Measurements from ENCODE around the gene CAPZB.

Gene CAPZB

DNA sequence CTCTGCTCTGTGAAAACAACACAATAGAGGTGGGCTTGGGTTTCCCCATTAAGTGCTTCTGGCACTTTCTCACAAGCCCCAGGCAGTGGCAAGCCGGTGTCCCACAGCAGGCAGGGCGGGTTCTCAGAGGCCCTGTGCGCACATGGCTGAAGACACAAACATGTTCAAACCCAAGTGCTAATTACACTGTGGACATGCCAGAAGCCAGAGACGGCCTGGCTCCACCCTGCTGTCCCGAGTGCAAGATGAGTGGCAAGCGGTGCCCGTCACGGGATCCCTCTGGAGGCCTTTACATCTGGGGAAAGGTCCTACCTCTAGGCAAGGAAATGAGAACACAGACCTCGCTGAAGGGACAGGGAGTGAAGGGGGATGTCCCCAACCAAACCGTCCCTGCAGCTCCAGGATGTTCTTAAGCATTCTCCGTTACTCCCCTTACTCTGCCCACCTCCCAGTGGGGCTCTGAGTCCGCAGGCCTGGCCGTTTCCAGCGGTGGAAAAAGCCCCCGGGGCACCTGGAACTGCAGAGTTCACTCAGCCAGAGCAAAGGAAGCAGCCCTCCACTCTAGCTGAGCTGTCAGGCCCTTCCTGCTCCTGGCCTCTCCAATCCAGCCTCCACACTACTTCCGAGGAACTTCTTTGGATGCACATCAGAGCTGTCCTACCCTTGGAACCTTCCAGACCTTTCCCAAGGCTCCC lies 115.8 kb downstream of the CAPZB start:
- TF ChIP-seq GATA3 (IDR thresholded peaks at IDR 0.05; ENCODE audit: low read depth, low read length) (no peak), GATA2 (IDR thresholded peaks at IDR 0.05; ENCODE audit: low read depth, low read length) (no peak)

DNA sequence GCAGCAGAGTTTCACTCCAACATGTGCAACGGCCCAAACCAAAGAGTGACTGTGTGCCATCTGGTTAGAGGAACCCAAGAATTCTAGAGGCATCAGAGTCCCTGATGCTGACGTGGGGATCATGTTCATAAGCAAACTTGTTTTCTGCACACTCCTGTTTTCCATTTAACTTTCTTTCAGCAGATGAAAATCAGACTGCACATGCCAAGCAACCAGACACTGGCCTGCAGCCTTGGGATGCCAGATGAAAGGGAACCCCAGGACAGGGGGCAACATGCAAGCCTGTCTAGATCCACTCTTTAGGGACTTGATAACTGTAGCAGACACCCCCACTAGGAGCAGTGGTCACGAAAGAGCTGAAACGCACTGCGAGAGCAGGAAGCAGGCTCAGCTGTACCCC lies 116.4 kb downstream of the CAPZB start:
- TF ChIP-seq GATA2 (IDR thresholded peaks at IDR 0.05; ENCODE audit: low read depth, low read length), result no peak
- no peak for TF ChIP-seq GATA3 (IDR thresholded peaks at IDR 0.05; ENCODE audit: low read depth, low read length)

DNA sequence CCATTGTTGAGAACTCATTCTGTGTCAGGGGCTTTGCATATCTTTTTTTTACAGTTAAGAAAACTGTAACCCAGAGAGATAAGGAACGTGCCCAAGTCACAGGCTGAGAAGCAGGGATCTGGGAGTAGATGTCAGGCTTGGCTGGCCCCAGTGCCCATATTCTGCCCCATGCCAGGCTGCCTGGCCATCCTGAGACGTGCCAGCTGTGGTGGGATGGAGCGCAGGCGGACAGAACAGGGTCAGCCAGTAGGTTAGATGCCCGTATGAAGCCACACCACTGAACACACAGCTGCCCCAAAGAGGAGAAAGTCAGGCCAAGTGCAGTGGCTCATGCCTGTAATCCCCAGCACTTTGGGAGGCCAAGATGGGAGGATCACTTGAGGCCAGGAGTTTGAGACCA lies 117.3 kb downstream of the CAPZB start:
- TF ChIP-seq GATA3 (IDR thresholded peaks at IDR 0.05; ENCODE audit: low read depth, low read length) (no peak), GATA2 (IDR thresholded peaks at IDR 0.05; ENCODE audit: low read depth, low read length) (no peak)

DNA sequence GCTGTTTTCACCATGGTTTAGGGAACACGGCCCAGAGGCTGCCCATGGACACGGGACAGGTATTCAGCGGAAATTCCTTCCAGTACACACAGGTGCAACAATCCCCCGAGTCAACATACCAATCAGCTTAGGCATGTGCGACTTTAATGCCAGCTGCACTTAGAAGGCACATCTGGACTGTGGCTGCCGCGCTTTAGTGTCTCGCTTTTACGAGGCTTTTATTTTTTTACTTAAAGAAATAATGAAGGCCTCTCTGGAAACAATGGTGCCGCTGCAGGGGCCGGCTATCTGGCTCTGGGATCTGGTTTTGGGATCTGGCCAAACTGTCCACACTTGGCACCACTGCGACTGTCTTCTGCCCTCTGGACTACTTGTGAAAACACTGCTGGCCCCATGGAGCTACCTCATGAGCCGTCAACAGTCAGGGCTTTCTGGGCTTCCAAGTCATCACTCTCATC lies 117.7 kb downstream of the CAPZB start:
- TF ChIP-seq GATA2 (IDR thresholded peaks at IDR 0.05; ENCODE audit: low read depth, low read length) (peak; percentile 68), GATA3 (IDR thresholded peaks at IDR 0.05; ENCODE audit: low read depth, low read length) (no peak)

DNA sequence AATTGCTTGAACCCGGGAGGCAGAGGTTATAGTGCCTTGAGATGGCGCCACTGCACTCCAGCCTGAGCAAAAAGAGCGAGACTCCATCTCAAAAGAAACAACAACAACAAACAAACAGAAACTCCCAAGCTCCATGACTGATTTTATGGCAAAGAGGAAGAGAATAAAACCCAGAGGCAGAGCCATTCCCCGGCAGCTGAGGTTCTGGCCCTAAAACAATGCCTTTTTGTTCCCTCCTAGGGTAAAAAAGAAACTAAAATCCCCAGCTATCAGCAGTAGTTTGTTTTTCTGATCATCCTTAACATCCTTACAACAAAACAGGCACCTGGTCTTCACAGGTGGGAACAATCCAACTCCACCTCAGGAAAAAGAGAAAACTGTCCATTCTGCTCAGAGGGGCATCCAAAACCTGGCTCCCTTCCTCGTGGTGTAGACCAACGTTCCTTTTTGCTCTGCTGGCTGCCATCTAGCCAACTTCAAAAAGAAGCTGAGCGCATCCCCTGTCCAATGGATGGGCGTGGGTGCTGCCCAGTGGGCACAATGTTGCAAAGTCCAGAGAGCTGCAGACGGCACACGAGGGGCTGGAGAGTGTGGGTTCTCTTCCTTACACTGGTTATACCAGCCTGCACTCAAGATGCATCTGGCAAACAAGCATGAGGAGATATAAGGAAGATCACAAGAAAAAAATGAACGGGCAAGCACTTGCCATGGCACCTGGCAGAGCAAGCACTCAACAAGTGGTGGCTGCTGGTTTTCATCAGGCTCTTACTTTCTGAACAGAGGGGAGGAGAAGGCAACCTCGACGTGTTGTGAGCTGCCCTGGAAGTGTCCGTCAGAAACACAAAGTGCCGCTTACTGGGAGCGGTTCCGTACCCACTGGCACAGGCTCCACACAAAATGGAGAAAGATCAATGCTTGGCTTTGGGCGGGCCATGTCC lies 118.5 kb downstream of the CAPZB start:
- no peak for TF ChIP-seq GATA3 (IDR thresholded peaks at IDR 0.05; ENCODE audit: low read depth, low read length)
- TF ChIP-seq GATA2 (IDR thresholded peaks at IDR 0.05; ENCODE audit: low read depth, low read length), result no peak

DNA sequence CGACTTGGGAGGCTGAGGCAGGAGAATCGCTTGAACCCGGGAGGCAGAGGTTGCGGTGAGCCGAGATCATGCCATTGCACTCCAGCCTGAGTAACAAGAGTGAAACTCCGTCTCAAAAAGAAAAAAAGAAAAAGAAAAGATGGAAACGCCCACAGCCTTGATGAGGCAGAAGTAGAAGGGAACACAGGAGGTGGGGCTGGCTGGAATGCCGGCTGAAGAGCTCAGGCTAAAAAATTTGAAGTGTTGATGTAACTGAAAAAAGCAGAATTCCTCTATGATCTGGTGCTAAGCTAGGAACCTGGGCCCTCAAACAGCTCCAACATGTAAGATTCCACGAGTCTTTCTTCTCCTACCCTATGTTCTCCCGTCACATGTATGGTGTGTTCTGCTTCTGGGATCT lies 119.6 kb downstream of the CAPZB start:
- TF ChIP-seq GATA2 (IDR thresholded peaks at IDR 0.05; ENCODE audit: low read depth, low read length) (no peak), GATA3 (IDR thresholded peaks at IDR 0.05; ENCODE audit: low read depth, low read length) (no peak)

DNA sequence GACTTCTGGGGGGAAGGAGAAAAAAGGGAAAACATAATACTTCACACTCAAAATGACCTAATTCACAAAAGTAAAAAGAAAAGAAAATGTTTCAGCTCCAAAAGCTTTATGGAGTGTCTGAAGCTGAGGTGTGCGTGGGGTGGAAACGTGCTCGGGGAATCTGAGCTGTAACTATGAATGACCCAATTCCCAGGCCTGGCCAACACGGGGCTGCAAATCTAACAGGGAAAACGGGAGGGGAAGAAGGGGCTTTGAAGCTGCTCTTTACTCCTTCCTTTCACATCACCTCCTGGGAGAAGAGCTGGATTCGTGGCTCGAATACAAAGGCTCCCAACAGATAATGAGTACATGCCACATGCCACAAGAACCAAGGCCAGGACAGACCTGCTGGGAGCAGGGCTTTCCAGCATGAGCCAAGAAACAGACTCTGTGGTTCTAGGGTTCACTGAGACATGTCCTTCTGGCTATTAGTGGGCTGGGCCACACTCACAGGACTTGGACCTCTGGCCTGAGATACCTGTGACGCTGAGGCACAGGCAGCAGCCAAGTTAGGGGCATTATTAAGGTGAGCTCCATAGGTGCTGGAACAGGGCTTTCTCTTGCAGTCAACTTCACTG lies 121.7 kb downstream of the CAPZB start:
- no peak for TF ChIP-seq GATA2 (IDR thresholded peaks at IDR 0.05; ENCODE audit: low read depth, low read length)
- TF ChIP-seq GATA3 (IDR thresholded peaks at IDR 0.05; ENCODE audit: low read depth, low read length), result no peak

DNA sequence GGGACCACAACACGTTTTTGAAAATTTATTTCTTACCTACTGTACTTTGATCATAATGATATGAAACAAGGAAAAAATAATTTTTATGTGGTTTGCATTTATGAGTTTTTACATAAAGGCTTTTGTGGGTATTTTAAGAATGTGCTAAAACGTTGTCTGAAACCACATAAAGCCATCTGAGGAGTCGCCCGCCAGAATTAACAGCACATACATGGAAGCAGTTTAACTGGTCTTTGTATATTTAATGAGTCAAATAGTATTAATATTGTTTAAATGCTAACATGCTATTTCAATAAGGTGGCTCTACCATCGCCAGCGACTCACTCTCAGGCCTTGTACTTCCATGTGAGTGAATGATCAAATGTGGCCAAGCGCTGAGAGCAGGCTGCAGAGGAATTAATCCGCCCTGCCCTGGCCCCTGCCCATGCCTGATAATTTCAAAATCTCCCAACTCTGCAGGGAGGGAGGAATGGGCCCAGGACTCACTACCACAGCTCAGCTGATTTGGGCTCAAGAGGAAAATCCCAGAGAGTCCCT lies 123.7 kb downstream of the CAPZB start:
- no peak for TF ChIP-seq GATA2 (IDR thresholded peaks at IDR 0.05; ENCODE audit: low read depth, low read length)
- TF ChIP-seq GATA3 (IDR thresholded peaks at IDR 0.05; ENCODE audit: low read depth, low read length), result no peak

DNA sequence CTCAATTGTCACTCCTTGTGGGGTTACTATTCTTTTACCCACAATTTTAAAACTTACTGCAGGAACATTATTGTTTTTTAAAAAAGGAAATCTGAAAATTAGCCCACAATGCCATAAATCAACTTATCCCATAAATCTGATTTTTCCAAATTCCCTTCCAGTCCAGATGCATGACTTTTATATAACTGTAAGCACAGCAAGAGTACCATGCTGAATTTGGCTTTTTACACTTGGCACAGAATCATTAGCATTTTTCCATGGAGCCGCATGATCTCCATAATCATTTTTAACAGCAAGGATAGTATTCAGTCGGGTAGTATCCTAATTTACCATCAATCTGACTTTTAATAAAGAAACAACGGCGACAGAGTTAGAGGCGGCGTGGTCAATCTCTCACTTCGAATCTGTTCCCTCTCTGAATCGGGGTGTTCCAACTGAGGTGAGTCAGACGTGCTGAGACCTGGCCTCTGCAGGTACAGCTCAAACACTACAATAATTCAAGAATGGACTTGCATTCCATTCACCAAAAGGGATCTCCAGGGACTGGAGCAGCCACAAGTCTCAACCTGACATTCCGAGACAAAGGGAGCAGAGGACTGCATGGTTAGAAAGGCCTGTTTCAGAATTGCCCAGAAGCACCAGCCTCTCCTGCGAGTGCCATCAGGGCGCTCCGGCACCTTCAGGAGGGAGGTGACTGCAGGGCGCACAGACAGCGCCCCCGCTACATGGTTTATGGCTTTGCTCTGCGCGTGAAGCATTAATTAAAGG lies 124.3 kb downstream of the CAPZB start:
- no peak for TF ChIP-seq GATA2 (IDR thresholded peaks at IDR 0.05; ENCODE audit: low read depth, low read length)
- no peak for TF ChIP-seq GATA3 (IDR thresholded peaks at IDR 0.05; ENCODE audit: low read depth, low read length)

DNA sequence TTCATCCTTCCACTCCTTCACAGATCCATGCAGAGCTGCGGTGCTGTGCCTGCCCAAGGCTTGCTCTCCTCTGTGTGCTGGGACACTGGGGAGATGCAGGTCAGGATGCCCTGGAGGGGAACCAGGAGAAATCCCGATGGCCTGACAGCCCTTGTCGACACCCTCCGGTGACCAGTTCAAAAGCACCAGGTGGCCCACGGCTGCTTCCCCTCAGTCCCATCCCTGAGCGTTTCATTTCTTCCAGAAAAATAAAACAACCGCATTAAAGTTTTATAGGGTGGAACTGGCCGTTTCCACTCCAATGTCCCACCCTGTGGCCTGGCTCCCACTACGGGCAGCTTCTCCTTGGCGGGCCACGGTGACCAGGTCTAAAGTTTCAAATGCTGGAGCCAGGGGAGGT lies 124.9 kb downstream of the CAPZB start:
- TF ChIP-seq GATA2 (IDR thresholded peaks at IDR 0.05; ENCODE audit: low read depth, low read length) (no peak), GATA3 (IDR thresholded peaks at IDR 0.05; ENCODE audit: low read depth, low read length) (no peak)

DNA sequence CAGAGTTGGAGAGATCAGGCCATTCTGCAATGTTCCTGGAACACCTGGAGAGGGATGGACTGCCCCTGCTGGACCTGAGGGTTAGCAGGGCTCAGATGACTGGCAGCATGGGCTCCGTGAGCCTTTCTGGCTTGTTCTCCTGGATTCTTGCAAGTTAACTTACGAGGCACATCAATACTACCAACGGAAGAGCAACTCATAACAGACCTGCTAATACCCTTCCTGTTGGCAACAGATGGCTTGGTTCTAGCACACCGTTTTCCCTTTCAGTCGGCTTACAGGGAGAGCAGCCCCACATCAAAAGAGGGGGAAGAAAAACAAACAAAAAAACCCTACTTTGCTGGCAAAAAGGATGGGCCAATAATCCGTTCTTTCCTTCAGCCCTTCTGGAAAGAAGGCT lies 125.3 kb downstream of the CAPZB start:
- TF ChIP-seq GATA2 (IDR thresholded peaks at IDR 0.05; ENCODE audit: low read depth, low read length) (no peak), GATA3 (IDR thresholded peaks at IDR 0.05; ENCODE audit: low read depth, low read length) (no peak)

DNA sequence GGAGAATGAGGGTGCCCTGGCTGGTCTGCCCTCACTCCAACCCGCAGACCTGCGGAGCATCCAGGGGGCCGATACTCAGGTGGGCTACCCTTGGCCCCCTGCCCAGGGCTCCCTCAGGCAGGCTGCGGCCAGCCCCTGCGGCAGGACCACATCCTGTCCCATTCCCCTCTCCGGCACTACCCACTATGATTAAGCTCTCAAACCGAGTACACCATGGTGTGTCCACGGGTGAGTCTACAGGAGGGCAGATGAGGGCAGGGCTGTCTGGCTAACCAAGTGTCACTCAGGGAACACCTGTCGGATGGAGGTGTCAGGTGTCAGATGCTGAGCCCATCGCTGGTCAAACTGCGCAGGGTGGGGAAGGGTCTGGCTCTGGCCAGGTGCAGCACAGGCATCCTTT lies 126.0 kb downstream of the CAPZB start:
- TF ChIP-seq GATA2 (IDR thresholded peaks at IDR 0.05; ENCODE audit: low read depth, low read length) (no peak), GATA3 (IDR thresholded peaks at IDR 0.05; ENCODE audit: low read depth, low read length) (no peak)

DNA sequence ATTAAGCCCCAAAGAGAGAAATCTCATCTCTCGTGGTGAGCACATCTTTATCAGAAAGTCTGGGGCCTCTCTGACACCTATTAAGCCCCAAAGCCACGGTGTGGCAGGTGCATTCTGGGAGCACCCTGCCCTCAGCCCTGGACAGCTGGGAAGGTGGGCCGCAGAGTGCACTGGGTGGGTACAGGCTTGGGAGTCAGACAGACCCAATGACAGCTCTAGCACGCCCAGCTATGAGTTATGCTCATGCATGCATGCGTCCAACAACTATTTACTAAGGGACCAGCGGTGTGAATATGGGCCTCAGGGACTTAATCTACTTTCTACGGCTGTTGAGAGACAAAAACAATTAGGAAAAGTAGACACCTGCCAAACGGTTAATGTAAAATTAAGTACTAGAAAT lies 126.6 kb downstream of the CAPZB start:
- no peak for TF ChIP-seq GATA2 (IDR thresholded peaks at IDR 0.05; ENCODE audit: low read depth, low read length)
- no peak for TF ChIP-seq GATA3 (IDR thresholded peaks at IDR 0.05; ENCODE audit: low read depth, low read length)
